Measurements from ENCODE around the gene CTF1.

CTF1 gene

DNA sequence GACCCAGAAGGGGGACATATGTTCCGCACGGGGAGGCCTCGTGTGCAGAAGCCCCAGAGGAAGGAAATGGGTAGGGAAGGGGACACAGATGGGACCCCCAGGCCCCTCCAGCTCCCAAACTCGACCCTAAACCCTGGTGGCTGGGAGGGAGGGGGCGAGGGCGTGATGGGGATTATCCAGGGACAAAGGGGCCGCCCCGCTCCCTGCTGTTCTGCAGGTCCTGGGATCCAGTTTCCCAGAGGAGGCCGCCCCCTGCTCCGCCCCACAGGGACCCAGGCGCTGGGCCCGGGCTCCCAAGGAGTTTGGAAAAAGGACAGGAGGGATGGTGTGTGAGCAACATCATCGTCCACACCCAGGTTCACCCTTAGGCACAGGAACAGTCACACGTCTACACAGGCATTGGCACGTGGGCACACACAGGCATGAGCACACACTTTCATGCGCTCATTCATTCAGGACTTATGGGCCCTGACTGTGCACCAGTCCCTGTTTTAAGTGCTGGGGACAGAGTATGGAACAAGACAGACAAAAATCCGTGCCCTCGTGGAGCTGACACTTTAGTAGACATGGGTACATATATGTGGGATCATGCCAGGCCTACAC is 14.1 kb downstream of the CTF1 start:
- no peak for DNase-seq

- no peak for DNase-seq
Observed at GRCh38 chr16:30912794-30913412, 16.5 kb downstream of the CTF1 start.

- no peak for DNase-seq
Observed at GRCh38 chr16:30914830-30915229, 18.4 kb downstream of the CTF1 start.

- no peak for DNase-seq
Observed at GRCh38 chr16:30918614-30919013, 22.2 kb downstream of the CTF1 start.

GRCh38 chr16:30920891-30921290 is 24.5 kb downstream of the CTF1 start:
- no peak for DNase-seq

DNA sequence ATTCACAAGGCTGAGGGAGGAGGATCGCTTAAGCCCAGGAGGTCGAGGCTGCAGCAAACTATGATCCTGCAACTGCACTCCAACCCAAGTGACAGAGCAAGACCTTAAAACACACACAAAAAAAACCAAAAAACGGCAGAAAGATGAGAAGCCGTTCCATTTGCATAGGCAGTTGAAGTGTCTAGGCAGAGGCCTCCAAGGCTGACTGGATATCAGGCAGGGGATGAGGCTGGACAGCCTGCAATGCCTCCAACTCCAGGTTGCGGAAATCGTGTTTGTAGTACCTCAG is 25.0 kb downstream of the CTF1 start:
- DNase-seq: no peak

GRCh38 chr16:30921748-30922419 is 25.5 kb downstream of the CTF1 start:
- peak; percentile 88 for DNase-seq

GRCh38 chr16:30922420-30922959 is 26.1 kb downstream of the CTF1 start:
- peak; percentile 97 for DNase-seq

GRCh38 chr16:30922960-30923535 is 26.6 kb downstream of the CTF1 start:
- DNase-seq: peak; percentile 92

GRCh38 chr16:30923554-30924075 is 27.2 kb downstream of the CTF1 start, which contains the start of gene FBXL19:
Gene FBXL19 (plus strand): TSS chr16:30923572. CDS start chr16:30925755, 2,183 bp downstream.
- DNase-seq: peak; percentile 21

DNA sequence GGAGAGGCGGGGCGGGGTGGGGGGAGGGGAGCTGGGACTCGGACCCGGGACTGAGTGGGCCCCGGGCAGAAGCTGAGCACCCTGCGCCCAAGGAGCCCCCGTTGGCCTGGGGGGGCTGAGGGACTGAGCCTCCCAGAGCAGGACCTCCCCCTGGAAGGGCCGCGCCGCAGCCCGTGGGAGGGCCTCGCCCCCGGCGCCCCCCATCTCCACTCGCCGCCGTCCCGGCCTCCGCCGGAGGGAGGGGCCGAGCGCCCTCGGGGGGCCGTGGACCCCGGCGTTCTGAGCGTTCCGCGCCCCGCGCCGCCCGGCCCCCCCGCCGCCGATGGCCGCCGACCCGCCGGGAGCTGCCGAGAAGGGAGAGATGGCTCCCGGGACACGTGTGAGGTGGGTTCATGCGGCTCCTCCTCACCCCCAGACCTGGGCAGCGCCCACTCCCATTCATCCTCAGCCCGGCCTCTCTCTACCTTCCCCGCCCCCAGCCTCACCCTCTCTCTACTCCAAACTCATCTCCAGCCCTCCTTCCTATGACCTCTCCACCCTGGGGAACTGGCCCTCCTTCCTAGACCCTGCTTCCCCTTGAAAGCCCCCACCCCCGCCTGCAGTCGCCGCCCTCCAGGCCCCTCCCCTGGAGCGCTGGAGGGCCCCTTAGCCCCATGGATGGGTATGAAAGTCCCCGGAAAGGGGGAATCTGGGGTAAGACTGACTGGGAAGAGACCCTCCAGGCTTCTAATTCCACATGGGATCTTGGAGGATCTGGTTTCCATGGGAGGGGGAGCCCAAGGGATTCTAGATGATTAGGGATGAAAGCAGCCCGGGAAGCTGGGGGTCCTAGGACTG is 27.9 kb downstream of the CTF1 start:
- DNase-seq: no peak

DNA sequence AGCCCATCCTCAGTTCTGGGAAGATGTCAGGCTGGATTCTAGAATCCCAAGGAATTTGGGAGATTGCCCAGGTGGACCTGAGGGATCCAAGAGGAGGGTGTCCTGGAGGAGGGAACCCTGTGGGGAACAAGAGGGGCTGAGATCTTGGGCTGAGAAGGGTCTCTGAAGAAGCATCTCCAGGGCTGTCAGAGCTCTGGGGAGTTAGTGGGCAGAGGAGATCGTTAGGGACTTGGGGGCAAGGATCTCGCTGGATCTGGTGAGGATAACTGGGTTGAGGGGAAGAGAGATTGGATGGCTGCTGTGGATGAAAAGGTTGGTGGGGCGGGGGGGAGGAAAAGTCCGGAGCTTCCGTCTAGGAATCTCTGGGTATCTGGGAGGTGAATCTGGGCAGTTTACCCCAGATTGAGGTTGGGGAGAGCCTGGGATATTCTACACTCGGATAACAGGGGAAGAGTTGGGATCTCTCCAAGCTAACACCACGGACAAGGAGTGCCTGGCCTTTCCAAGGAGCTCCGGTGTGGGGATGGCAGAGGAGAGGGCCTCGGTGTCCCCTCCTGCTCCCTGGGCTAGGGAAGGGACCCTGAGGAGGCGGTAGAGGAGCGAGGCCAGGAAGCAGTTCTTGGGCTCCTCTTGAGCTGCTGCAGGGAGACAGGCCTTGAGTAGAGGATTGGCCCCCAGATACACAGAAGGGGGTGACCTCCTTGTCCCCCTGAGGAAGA is 28.7 kb downstream of the CTF1 start:
- DNase-seq: no peak

GRCh38 chr16:30925632-30925987 is 29.2 kb downstream of the CTF1 start:
- DNase-seq: no peak

GRCh38 chr16:30925995-30926811 is 29.8 kb downstream of the CTF1 start:
- DNase-seq: no peak

GRCh38 chr16:30926937-30927788 is 30.7 kb downstream of the CTF1 start:
- no peak for DNase-seq

DNA sequence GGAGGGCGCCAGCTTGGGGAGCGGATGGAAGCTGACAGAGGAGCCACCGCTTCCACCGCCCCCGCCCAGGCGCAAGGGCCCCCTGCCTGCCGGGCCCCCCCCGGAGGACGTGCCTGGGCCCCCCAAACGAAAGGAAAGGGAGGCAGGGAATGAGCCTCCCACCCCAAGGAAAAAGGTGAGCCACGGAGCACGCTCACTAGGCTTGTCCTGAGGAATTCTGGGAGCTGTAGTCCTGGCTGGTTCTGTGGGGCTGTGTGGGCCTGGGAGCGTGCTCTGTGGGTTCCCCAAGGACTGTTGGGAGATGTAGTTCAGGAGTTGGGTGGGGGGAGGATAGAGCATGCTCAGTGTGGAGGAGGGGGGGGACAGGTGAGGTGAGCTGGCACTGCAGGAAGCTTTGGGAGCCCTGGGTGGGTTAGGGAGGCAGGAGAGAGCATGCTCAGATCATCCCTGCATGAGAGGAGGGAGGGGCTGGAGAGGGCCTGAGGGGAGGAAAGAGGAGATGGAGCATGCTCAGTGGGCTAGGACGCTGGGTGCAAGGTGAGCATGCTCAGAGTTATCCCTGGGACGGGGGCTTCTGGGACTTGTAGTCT is 31.5 kb downstream of the CTF1 start:
- DNase-seq: no peak

DNA sequence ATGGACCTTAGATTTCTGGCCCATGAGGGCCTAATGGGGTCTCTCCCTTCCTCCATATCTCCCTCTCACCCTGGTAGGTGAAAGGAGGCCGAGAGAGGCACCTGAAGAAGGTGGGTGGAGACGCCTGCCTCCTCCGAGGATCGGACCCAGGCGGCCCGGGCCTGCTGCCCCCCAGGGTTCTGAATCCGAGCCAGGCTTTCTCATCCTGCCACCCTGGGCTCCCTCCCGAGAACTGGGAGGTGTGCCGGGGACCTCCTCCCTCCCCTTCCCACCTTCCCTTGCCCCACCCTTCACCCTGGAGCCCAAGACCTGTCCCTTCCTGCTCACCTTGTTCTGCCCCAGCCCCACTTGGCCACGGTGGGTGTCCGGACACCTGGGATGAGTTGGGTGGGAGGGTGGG is 32.0 kb downstream of the CTF1 start:
- DNase-seq: no peak

GRCh38 chr16:30929167-30929566 is 32.8 kb downstream of the CTF1 start:
- DNase-seq: no peak

- DNase-seq: no peak
Observed at GRCh38 chr16:30930160-30930571, 33.8 kb downstream of the CTF1 start.

All from T-helper 9 cell (primary cell).